Spleen (tissue), 11 donors: Measurements from ENCODE around the gene BTBD19. TPM values are rescaled to one million over a fixed set of nuclear protein-coding genes. Genes with fewer than 3 reads are reported as not detected.
"Not testable (repeated sequence)": the region's sequence is repeated elsewhere in the genome, so short reads cannot be mapped to it uniquely, and the experiment has no call there.

Experiments used
- DNase-seq: peaks from one replicate; pipeline ENCODE4 v3.0.0-alpha.2; 2020
- H3K27ac ChIP-seq, 8 donors: fragments of 200-600 bp; sonication (generic) in 7 of 8; 1 replicate in 4 of 8; 2 replicates in 4 of 8; pipeline versions ENCODE4 v1.5.0 to v1.8.0; 2016 to 2021; ENCODE audit warnings: inconsistent platforms in 4 of 8, mild to moderate bottlenecking in 4 of 8, moderate library complexity in 1 of 8
- H3K27me3 ChIP-seq, 7 donors: fragments of 200-600 bp; sonication (generic) in 6 of 7; replicated peaks in 1 of 7; 1 replicate in 4 of 7; 2 replicates in 3 of 7; pipeline versions ENCODE4 v1.5.0 to v1.8.0; 2016 to 2021; ENCODE audit warnings: inconsistent platforms in 3 of 7, mild to moderate bottlenecking in 1 of 7
- H3K36me3 ChIP-seq, 6 donors: fragments of 200-600 bp; sonication (generic) in 5 of 6; 1 replicate in 4 of 6; 2 replicates in 2 of 6; pipeline versions ENCODE4 v1.5.0 to v1.8.0; 2016 to 2021; ENCODE audit warnings: inconsistent platforms in 2 of 6
- H3K4me1 ChIP-seq, 6 donors: fragments of 200-600 bp; sonication (generic) in 5 of 6; 1 replicate in 3 of 6; 2 replicates in 3 of 6; pipeline versions ENCODE4 v1.5.0 to v1.8.0; 2016 to 2021; ENCODE audit warnings: inconsistent platforms in 3 of 6
- H3K4me3 ChIP-seq, 8 donors: fragments of 200-600 bp; sonication (generic) in 7 of 8; 1 replicate in 4 of 8; 2 replicates in 4 of 8; pipeline versions ENCODE4 v1.5.0 to v1.8.0; 2016 to 2021; ENCODE audit warnings: inconsistent platforms in 4 of 8, mild to moderate bottlenecking in 4 of 8, moderate library complexity in 2 of 8
- H3K9me3 ChIP-seq, 8 donors: fragments of 200-600 bp; sonication (generic) in 7 of 8; 1 replicate in 4 of 8; 2 replicates in 4 of 8; pipeline versions ENCODE4 v1.5.0 to v1.8.0; 2016 to 2021; ENCODE audit warnings: inconsistent platforms in 4 of 8
- CTCF ChIP-seq, 11 experiments: fragments of 200-600 bp in 7 of 11; fragments of 450-650 bp in 4 of 11; sonication (generic) in 4 of 11; IDR thresholded peaks in 8 of 11; conservative IDR thresholded peaks in 3 of 11; 1 replicate in 7 of 11; 2 replicates in 4 of 11; pipeline versions ENCODE4 v1.4.0 to v1.8.0; 2016 to 2021; ENCODE audit warnings: antibody characterized with exemption in 11 of 11, inconsistent platforms in 4 of 11, mild to moderate bottlenecking in 1 of 11
- POLR2A ChIP-seq, 3 donors: fragments of 450-650 bp; IDR thresholded peaks; one replicate each; pipeline ENCODE4 v1.5.1; 2017; ENCODE audit warnings: antibody characterized with exemption in 3 of 3, mild to moderate bottlenecking in 1 of 3
- POLR2AphosphoS5 ChIP-seq, 3 donors: sonication (generic); formaldehyde crosslinking; IDR thresholded peaks; one replicate each; pipeline ENCODE4 v1.5.1; 2017; ENCODE audit warnings: antibody characterized with exemption in 3 of 3
- WGBS, 5 donors: extraction: QIAGEN DNeasy Blood & Tissue Kit in 3 of 5; methylation state at CpG; one replicate each; pipeline versions ENCODE4 v1.1.5 to v1.1.7; 2013 to 2018; 5-methylcytosine and 5-hydroxymethylcytosine counted together
- intact Hi-C: fragments of 100-400 bp; cut with DNase I; formaldehyde crosslinking; loops from one replicate; pipeline ENCODE4 v1.15.0; 2023; ENCODE audit warnings: low total_unique reads
- polyA plus RNA-seq, 3 donors: library from polyadenylated mRNA; stranded (reverse); fragments of 200-250 nt; gene quantifications; one replicate each; pipeline ENCODE4 v1.2.1, GENCODE V29; 2013
- total RNA-seq, 7 donors: library from RNA; depleted of rRNA in 3 of 7; stranded (reverse); fragments of >200 nt in 3 of 7; fragmentation: NEBNext Ultra II Directional in 4 of 7; extraction: Animal tissue kit (Norgen Biotek cat#: 25700) in 4 of 7; gene quantifications; one replicate each; pipeline versions ENCODE4 v1.1.0 to v1.2.1, GENCODE V29; 2016 to 2021
- donor health status: healthy with polysubstance abuse.
- donor health status: DM: no; HTN: no; CAD: no; lungs with moderate emphysema.
- donor health status: DM: no; HTN: no; CAD: no.
- donor health status: Bipolar disorder and iron deficiency.
- donor health status: healthy.
- donor health status: DM: no; HTN: no; CAD: no.
- donor health status: DM: yes; HTN: yes; CAD: no.

The BTBD19 gene
- total and polyA plus RNA-seq, 10 donors, result 0.73 to 11.9 (median 5.7) TPM

- peaks cover 0 to 45% (median 39%) of the 10 kb centered on the region in 6 donors for H3K36me3 ChIP-seq
- H3K4me1 ChIP-seq, result peaks cover 51 to 100% (median 83%) of the 10 kb centered on the region in 6 donors
- DNase-seq, result peak; percentile 99
- peak overlapping the region in 2 of 8 donors; percentile 14 to 58 for H3K4me3 ChIP-seq
- no peaks in the 10 kb centered on the region for H3K9me3 ChIP-seq
- WGBS, 5 donors, result 1 to 7% (median 4%) methylated on average over 16 of the region's 16 CpGs
- peak overlapping the region; percentile 95 to 99 (median 96) for H3K27ac ChIP-seq
- TF ChIP-seq CTCF (IDR thresholded peaks at IDR 0.05 in 8 of 11, conservative IDR thresholded peaks at IDR 0.05 in 3 of 11), result peak in 1 of 11 experiments; percentile 18
- TF ChIP-seq POLR2AphosphoS5 (IDR thresholded peaks at IDR 0.05), result peak; percentile 80 to 94 (median 86)
- peak in 1 of 3 donors; percentile 11 for TF ChIP-seq POLR2A (IDR thresholded peaks at IDR 0.05)
- H3K27me3 ChIP-seq, result no peaks in the 10 kb centered on the region
- intact Hi-C loops, result no loop called here
Measured at GRCh38 chr1:44807364-44808062, 810 bp upstream of the BTBD19 start.

GRCh38 chr1:44808938-44809917 is 905 bp downstream of the BTBD19 start:
- peaks cover 0 to 28% (median 25%) of the 10 kb centered on the region in 6 donors for H3K36me3 ChIP-seq
- TF ChIP-seq POLR2AphosphoS5 (IDR thresholded peaks at IDR 0.05), result peak; percentile 15 to 87 (median 75)
- no peak for TF ChIP-seq POLR2A (IDR thresholded peaks at IDR 0.05)
- TF ChIP-seq CTCF (IDR thresholded peaks at IDR 0.05 in 8 of 11, conservative IDR thresholded peaks at IDR 0.05 in 3 of 11), result peak in 4 of 11 experiments; percentile 11 to 37 (median 24)
- intact Hi-C loops, result no loop called here
- peak overlapping the region; percentile 95 to 99 (median 96) for H3K27ac ChIP-seq
- H3K4me1 ChIP-seq, result peaks cover 51 to 100% (median 84%) of the 10 kb centered on the region in 6 donors
- peak overlapping the region in 3 of 8 donors; percentile 4 to 58 (median 10) for H3K4me3 ChIP-seq
- DNase-seq, result peak; percentile 92
- no peaks in the 10 kb centered on the region for H3K27me3 ChIP-seq
- H3K9me3 ChIP-seq, result no peaks in the 10 kb centered on the region
- 12 to 27% (median 21%) methylated on average over 6 of the region's 6 CpGs for WGBS, 5 donors

GRCh38 chr1:44810101-44810761 is 1.9 kb downstream of the BTBD19 start:
- WGBS, 5 donors, result 23 to 31% (median 27%) methylated on average over 9 to 12 of the region's 12 CpGs
- Histone ChIP-seq H3K36me3 (peaks cover 0 to 18% (median 15%) of the 10 kb centered on the region in 6 donors), H3K27ac (peak overlapping the region; percentile 95 to 99 (median 96)), H3K27me3 (no peaks in the 10 kb centered on the region), H3K9me3 (no peaks in the 10 kb centered on the region), H3K4me3 (peak overlapping the region in 1 of 8 donors; percentile 58), H3K4me1 (peaks cover 51 to 100% (median 89%) of the 10 kb centered on the region in 6 donors)
- peak; percentile 90 for DNase-seq
- intact Hi-C loops, result no loop called here
- TF ChIP-seq CTCF (IDR thresholded peaks at IDR 0.05 in 8 of 11, conservative IDR thresholded peaks at IDR 0.05 in 3 of 11) (no peak), POLR2AphosphoS5 (IDR thresholded peaks at IDR 0.05) (peak; percentile 19 to 58 (median 36))

GRCh38 chr1:44810762-44811105 is 2.4 kb downstream of the BTBD19 start:
- Histone ChIP-seq H3K27ac (peak overlapping the region; percentile 95 to 99 (median 96)), H3K4me1 (peaks cover 51 to 99% (median 87%) of the 10 kb centered on the region in 6 donors), H3K4me3 (peak overlapping the region in 1 of 8 donors; percentile 58), H3K36me3 (peaks cover 0 to 13% (median 10%) of the 10 kb centered on the region in 6 donors)
- H3K9me3 ChIP-seq, intact Hi-C loops, H3K27me3 ChIP-seq, DNase-seq: not testable (repeated sequence)
- 80 to 93% (median 88%) methylated on average over 4 of the region's 4 CpGs for WGBS, 5 donors
